Islet precursor cell (in vitro differentiated cells): ENCODE data around the gene S100Z.

Experiments
- DNase-seq: peaks from one replicate; pipeline ENCODE4 v3.0.0-alpha.2; 2018

S100Z gene

DNA sequence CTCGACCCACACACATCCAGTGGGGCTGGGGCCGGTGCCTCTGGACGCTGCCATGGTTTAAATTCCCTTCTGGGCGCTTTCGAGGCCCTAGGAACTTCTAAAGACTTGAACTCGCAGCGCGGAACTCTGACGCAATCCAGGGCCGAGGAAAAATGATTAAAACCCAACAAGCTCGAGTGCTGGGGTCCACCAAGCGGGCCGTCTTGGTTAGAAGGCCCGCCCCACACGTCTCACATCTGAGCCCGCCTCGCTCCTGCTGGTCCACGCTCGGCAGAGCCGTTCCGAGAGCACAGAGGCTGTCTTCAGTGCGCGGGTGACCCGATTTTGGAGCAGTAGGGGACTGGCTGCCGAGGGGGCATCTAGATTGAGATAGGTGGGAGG is 104.6 kb downstream of the S100Z start:
- DNase-seq: no peak

DNA sequence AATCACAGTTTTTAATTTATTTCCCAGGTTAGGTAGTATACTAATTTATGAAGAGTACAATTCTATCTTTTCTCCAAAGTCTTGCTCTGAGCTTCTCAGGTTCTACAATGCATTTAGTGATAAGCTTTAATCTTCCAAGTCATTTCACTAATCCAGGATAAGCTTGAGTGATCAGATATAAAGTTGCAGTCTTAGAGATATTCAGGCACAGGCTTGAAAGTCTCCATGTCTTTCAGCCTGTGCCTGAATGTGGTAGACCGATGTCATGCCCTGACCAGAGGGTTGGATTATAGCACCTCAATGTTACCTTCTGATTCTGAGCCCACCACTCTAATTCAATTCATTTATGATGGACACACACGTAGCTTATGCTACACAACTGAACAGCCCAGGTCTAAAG is 106.2 kb downstream of the S100Z start:
- no peak for DNase-seq

- no peak for DNase-seq
Observed at GRCh38 chr5:76958991-76959767, 109.4 kb downstream of the S100Z start.

- DNase-seq: peak; percentile 83
Observed at GRCh38 chr5:76960004-76960625, 110.3 kb downstream of the S100Z start.

DNA sequence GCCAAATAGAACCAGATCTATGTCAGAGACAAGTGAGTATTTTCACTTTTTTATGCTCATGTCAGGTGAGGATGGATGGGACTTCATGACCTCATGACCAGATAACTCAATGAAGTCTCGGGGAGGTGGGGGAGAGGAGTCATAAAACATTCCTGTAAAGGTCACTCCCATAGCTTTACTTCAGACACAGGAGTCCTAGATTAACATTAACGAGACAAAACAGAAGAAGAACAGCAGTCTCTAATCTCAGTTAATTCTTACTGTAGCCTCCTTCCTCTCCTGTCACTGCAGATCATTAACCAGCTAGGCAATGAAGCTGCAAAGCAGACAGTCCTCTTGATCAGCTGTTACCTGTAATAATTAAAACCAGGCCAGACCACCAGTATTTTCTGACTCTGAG is 114.2 kb downstream of the S100Z start:
- no peak for DNase-seq
